Loucy (cell line): Measurements from ENCODE around the gene GABARAPL2.

ENCODE experiments used
- H2AFZ ChIP-seq: fragments of 200-600 bp; sonication (generic); 2 replicates; pipeline ENCODE4 v1.6.0; 2016; ENCODE audit warnings: antibody characterized with exemption, mild to moderate bottlenecking, low read length, moderate library complexity
- H3F3A ChIP-seq: fragments of 200-600 bp; 2 replicates; pipeline ENCODE4 v1.6.0; 2016; ENCODE audit warnings: antibody characterized with exemption, low read depth, mild to moderate bottlenecking
- H3K27me3 ChIP-seq: fragments of 200-600 bp; sonication (generic); 2 replicates; pipeline ENCODE4 v1.6.1; 2014; ENCODE audit warnings: low read length, mild to moderate bottlenecking; ENCODE audit not compliant: insufficient read depth, poor library complexity, severe bottlenecking
- H3K36me3 ChIP-seq: fragments of 200-600 bp; sonication (generic); 2 replicates; pipeline ENCODE4 v1.6.1; 2016; ENCODE audit warnings: low read length; ENCODE audit not compliant: insufficient read depth
- H3K4me1 ChIP-seq: fragments of 200-600 bp; sonication (generic); 2 replicates; pipeline ENCODE4 v1.5.1; 2014; ENCODE audit warnings: low read length, mild to moderate bottlenecking; ENCODE audit not compliant: insufficient read depth, poor library complexity, severe bottlenecking
- H3K4me2 ChIP-seq: fragments of 200-600 bp; sonication (generic); 2 replicates; pipeline ENCODE4 v1.6.0; 2014; ENCODE audit warnings: antibody characterized with exemption, low read length, low read depth, mild to moderate bottlenecking; ENCODE audit not compliant: poor library complexity, severe bottlenecking
- H3K4me3 ChIP-seq: fragments of 200-600 bp; sonication (generic); 2 replicates; pipeline ENCODE4 v1.5.1; 2014; ENCODE audit warnings: low read length, mild to moderate bottlenecking, mixed read lengths; ENCODE audit not compliant: poor library complexity, severe bottlenecking
- H3K79me2 ChIP-seq: fragments of 200-600 bp; sonication (generic); 2 replicates; pipeline ENCODE4 v1.6.1; 2014; ENCODE audit warnings: low read length; ENCODE audit not compliant: insufficient read depth
- H3K9ac ChIP-seq: fragments of 200-600 bp; sonication (generic); 2 replicates; pipeline ENCODE4 v1.6.0; 2014; ENCODE audit warnings: mild to moderate bottlenecking, low read depth, low read length, moderate library complexity; ENCODE audit not compliant: poor library complexity, severe bottlenecking
- H3K9me2 ChIP-seq: fragments of 200-600 bp; sonication (generic); replicated peaks from 2 replicates; pipeline ENCODE4 v1.6.1; 2016; ENCODE audit warnings: low read depth, low read length, mixed read lengths
- H3K9me3 ChIP-seq: fragments of 200-600 bp; sonication (generic); 2 replicates; pipeline ENCODE4 v1.6.1; 2014; ENCODE audit warnings: mild to moderate bottlenecking, antibody characterized with exemption, low read length, low read depth; ENCODE audit not compliant: insufficient read depth
- H4K20me1 ChIP-seq: fragments of 200-600 bp; sonication (generic); 2 replicates; pipeline ENCODE4 v1.6.0; 2014; ENCODE audit warnings: antibody characterized with exemption, low read length, mild to moderate bottlenecking; ENCODE audit not compliant: insufficient read depth, poor library complexity, severe bottlenecking
- CTCF ChIP-seq: fragments of 200-600 bp; sonication (generic); conservative IDR thresholded peaks from 2 replicates; pipeline ENCODE4 v1.5.1; 2014; ENCODE audit warnings: mild to moderate bottlenecking, antibody characterized with exemption, low read length
- EZH2phosphoT487 ChIP-seq: fragments of 200-600 bp; IDR thresholded peaks from 2 replicates; pipeline ENCODE4 v1.6.1; 2018; ENCODE audit warnings: antibody characterized with exemption, mild to moderate bottlenecking, moderate library complexity, borderline replicate concordance

The GABARAPL2 gene

GRCh38 chr16:75603241-75603640 is 37.1 kb downstream of the GABARAPL2 start:
- H3K9me3 ChIP-seq = peaks cover 8% of the 10 kb centered on the region; the same call in 1 of the 2 replicates
- H3K4me2 ChIP-seq = no peak overlapping the region
- H3K4me3 ChIP-seq = no peak overlapping the region
- no peak overlapping the region for H3K9ac ChIP-seq
- peaks cover 54% of the 10 kb centered on the region for H3K36me3 ChIP-seq
- no peaks in the 10 kb centered on the region for H3K79me2 ChIP-seq
- H2AFZ ChIP-seq = no peak overlapping the region
- H3K4me1 ChIP-seq = no peaks in the 10 kb centered on the region
- H3F3A ChIP-seq = no peaks in the 10 kb centered on the region
- H3K27me3 ChIP-seq = no peaks in the 10 kb centered on the region
- no peaks in the 10 kb centered on the region for H3K9me2 ChIP-seq
- TF ChIP-seq CTCF = no peak
- no peak for TF ChIP-seq EZH2phosphoT487
- H4K20me1 ChIP-seq = no peaks in the 10 kb centered on the region

- H3K9ac ChIP-seq = no peak overlapping the region
- H3K4me1 ChIP-seq = no peaks in the 10 kb centered on the region
- H3F3A ChIP-seq = no peaks in the 10 kb centered on the region
- no peaks in the 10 kb centered on the region for H3K27me3 ChIP-seq
- H3K9me2 ChIP-seq = no peaks in the 10 kb centered on the region
- no peak overlapping the region for H2AFZ ChIP-seq
- peaks cover 8% of the 10 kb centered on the region; the same call in 1 of the 2 replicates for H3K9me3 ChIP-seq
- peaks cover 38% of the 10 kb centered on the region for H3K36me3 ChIP-seq
- TF ChIP-seq CTCF (no peak), EZH2phosphoT487 (no peak)
- H4K20me1 ChIP-seq = no peaks in the 10 kb centered on the region
- no peak overlapping the region for H3K4me2 ChIP-seq
- no peak overlapping the region for H3K4me3 ChIP-seq
- no peaks in the 10 kb centered on the region for H3K79me2 ChIP-seq
These were observed 40.3 kb downstream of the GABARAPL2 start for GRCh38 chr16:75606507-75606906.

GRCh38 chr16:75614066-75614897 is 48.1 kb downstream of the GABARAPL2 start:
- no peak for TF ChIP-seq EZH2phosphoT487
- no peak for TF ChIP-seq CTCF
- H3K79me2 ChIP-seq = no peaks in the 10 kb centered on the region
- H3F3A ChIP-seq = no peaks in the 10 kb centered on the region
- no peaks in the 10 kb centered on the region for H3K9me3 ChIP-seq
- H3K27me3 ChIP-seq = no peaks in the 10 kb centered on the region
- H3K36me3 ChIP-seq = peaks cover 16% of the 10 kb centered on the region; the same call in 1 of the 2 replicates
- H2AFZ ChIP-seq = no peak overlapping the region
- H3K4me2 ChIP-seq = no peak overlapping the region
- no peaks in the 10 kb centered on the region for H4K20me1 ChIP-seq
- H3K4me1 ChIP-seq = no peaks in the 10 kb centered on the region
- H3K9ac ChIP-seq = no peak overlapping the region
- no peak overlapping the region for H3K4me3 ChIP-seq
- H3K9me2 ChIP-seq = no peaks in the 10 kb centered on the region
